ENCODE data around the gene TES.

Gene TES

GRCh38 chr7:116210345-116211005, at the start of gene TES:
Gene TES (plus strand): TSS chr7:116210539. CDS start chr7:116210708, 169 bp downstream.
- peak within 1 kb of the TSS; percentile 16 for H3K9ac ChIP-seq (ENCODE audit: low read depth, low read length)
- no peaks in the 10 kb centered on the region for H3K4me1 ChIP-seq (ENCODE audit: control insufficient read depth, insufficient read depth, low read length)
- no peaks in the 10 kb centered on the region for H3K9me3 ChIP-seq (ENCODE audit: control insufficient read depth, insufficient read depth, low read length)
- peak within 1 kb of the TSS; percentile 62 for H3K4me3 ChIP-seq (ENCODE audit: low read depth, low read length)
- H3K36me3 ChIP-seq (ENCODE audit: control insufficient read depth, insufficient read depth, low read length) = no peaks in the 10 kb centered on the region
- peaks cover 19% of the 10 kb centered on the region for H3K27me3 ChIP-seq (ENCODE audit: control insufficient read depth, insufficient read depth, low read length)

GRCh38 chr7:116161728-116162127, 48.6 kb upstream of the TES start:
- no peak overlapping the region for H3K9ac ChIP-seq (ENCODE audit: low read depth, low read length)
- H3K4me1 ChIP-seq (ENCODE audit: control insufficient read depth, insufficient read depth, low read length) = peaks cover 3% of the 10 kb centered on the region
- no peaks in the 10 kb centered on the region for H3K27me3 ChIP-seq (ENCODE audit: control insufficient read depth, insufficient read depth, low read length)
- no peaks in the 10 kb centered on the region for H3K36me3 ChIP-seq (ENCODE audit: control insufficient read depth, insufficient read depth, low read length)
- no peak overlapping the region for H3K4me3 ChIP-seq (ENCODE audit: low read depth, low read length)
- H3K9me3 ChIP-seq (ENCODE audit: control insufficient read depth, insufficient read depth, low read length) = no peaks in the 10 kb centered on the region

GRCh38 chr7:116162254-116162653, 48.1 kb upstream of the TES start:
- peaks cover 3% of the 10 kb centered on the region for H3K4me1 ChIP-seq (ENCODE audit: control insufficient read depth, insufficient read depth, low read length)
- no peaks in the 10 kb centered on the region for H3K36me3 ChIP-seq (ENCODE audit: control insufficient read depth, insufficient read depth, low read length)
- H3K9me3 ChIP-seq (ENCODE audit: control insufficient read depth, insufficient read depth, low read length) = no peaks in the 10 kb centered on the region
- no peaks in the 10 kb centered on the region for H3K27me3 ChIP-seq (ENCODE audit: control insufficient read depth, insufficient read depth, low read length)
- no peak overlapping the region for H3K9ac ChIP-seq (ENCODE audit: low read depth, low read length)
- H3K4me3 ChIP-seq (ENCODE audit: low read depth, low read length) = no peak overlapping the region

DNA sequence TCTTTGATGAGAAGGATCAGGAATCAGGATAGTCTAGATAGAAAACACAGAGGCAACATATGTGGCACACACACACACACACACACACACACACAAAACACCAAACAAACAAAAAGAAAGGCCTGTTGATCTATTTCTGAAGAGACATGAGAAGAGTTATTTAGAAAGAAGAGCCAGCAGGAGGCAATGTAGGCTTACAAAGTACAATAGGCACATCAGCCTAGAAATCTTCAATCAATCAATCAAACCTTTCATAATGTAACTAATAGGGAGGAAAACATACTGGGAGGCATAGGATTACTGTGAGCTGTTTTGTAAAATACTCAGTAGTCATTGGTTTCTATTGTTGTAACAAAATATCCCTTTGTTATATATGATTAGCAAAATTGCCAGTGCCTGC, 47.3 kb upstream of the TES start:
- H3K36me3 ChIP-seq (ENCODE audit: control insufficient read depth, insufficient read depth, low read length) = no peaks in the 10 kb centered on the region
- H3K4me1 ChIP-seq (ENCODE audit: control insufficient read depth, insufficient read depth, low read length) = peaks cover 3% of the 10 kb centered on the region
- H3K4me3 ChIP-seq (ENCODE audit: low read depth, low read length) = no peak overlapping the region
- no peak overlapping the region for H3K9ac ChIP-seq (ENCODE audit: low read depth, low read length)
- no peaks in the 10 kb centered on the region for H3K27me3 ChIP-seq (ENCODE audit: control insufficient read depth, insufficient read depth, low read length)
- H3K9me3 ChIP-seq (ENCODE audit: control insufficient read depth, insufficient read depth, low read length) = no peaks in the 10 kb centered on the region

DNA sequence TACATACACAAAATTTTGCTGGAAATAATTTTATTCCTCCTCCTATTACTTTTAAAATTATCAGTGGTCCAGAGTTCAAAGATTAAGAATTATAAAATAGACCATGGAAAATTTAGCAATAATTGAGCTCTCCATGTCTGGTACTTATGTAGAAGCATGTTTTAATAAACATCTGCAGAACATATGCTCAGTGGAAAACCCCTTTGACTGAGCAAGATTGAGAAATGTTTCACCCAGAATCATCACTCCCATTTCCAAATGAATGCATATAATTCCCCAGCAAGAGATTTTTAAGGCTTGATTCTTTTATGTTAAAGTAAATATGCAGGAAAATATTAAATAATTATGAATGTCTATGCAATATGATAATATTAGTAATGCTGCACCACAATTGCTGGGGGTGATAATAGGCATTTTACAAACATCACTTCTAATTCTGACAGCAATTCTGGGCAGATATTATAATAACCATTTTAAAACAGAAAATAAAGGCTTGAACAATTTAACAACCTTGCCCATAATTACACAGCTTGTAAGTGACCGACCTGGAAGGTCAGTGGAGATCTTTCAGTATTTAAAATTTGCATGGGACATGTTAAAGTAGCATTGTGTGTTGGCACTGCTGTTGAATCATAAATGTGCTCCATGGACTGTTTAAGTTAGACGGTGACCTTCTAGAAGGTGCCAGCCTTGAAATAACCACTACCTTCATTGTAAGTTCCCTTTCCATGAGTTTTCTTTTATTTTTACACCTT, 45.6 kb upstream of the TES start:
- H3K27me3 ChIP-seq (ENCODE audit: control insufficient read depth, insufficient read depth, low read length) = no peaks in the 10 kb centered on the region
- no peak overlapping the region for H3K9ac ChIP-seq (ENCODE audit: low read depth, low read length)
- no peaks in the 10 kb centered on the region for H3K9me3 ChIP-seq (ENCODE audit: control insufficient read depth, insufficient read depth, low read length)
- H3K36me3 ChIP-seq (ENCODE audit: control insufficient read depth, insufficient read depth, low read length) = no peaks in the 10 kb centered on the region
- H3K4me3 ChIP-seq (ENCODE audit: low read depth, low read length) = no peak overlapping the region
- peaks cover 3% of the 10 kb centered on the region for H3K4me1 ChIP-seq (ENCODE audit: control insufficient read depth, insufficient read depth, low read length)

DNA sequence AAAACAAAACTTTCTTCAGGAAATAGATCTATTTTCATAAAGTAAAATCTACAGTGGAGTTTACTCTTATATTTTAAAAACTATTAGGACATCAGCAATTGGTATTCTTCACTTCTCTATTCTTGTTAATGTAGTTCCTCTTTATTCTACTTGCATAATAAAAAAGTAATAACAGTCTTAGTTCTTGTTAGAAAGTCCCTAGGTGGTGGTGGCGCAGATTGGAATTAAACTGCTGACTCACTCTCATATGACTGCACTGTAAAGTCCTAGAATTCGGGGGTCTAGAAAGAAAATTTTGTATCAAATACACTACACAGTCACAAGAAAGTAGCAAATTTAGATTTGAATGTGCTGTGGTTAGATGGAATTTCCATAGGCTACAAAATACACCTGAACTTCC, 44.6 kb upstream of the TES start:
- Histone ChIP-seq H3K4me1 (ENCODE audit: control insufficient read depth, insufficient read depth, low read length) (peaks cover 3% of the 10 kb centered on the region), H3K27me3 (ENCODE audit: control insufficient read depth, insufficient read depth, low read length) (no peaks in the 10 kb centered on the region), H3K9me3 (ENCODE audit: control insufficient read depth, insufficient read depth, low read length) (no peaks in the 10 kb centered on the region), H3K9ac (ENCODE audit: low read depth, low read length) (no peak overlapping the region), H3K4me3 (ENCODE audit: low read depth, low read length) (no peak overlapping the region), H3K36me3 (ENCODE audit: control insufficient read depth, insufficient read depth, low read length) (no peaks in the 10 kb centered on the region)

GRCh38 chr7:116166156-116166555, 44.2 kb upstream of the TES start:
- Histone ChIP-seq H3K4me1 (ENCODE audit: control insufficient read depth, insufficient read depth, low read length) (peaks cover 3% of the 10 kb centered on the region), H3K36me3 (ENCODE audit: control insufficient read depth, insufficient read depth, low read length) (no peaks in the 10 kb centered on the region), H3K9ac (ENCODE audit: low read depth, low read length) (no peak overlapping the region), H3K9me3 (ENCODE audit: control insufficient read depth, insufficient read depth, low read length) (no peaks in the 10 kb centered on the region), H3K27me3 (ENCODE audit: control insufficient read depth, insufficient read depth, low read length) (no peaks in the 10 kb centered on the region), H3K4me3 (ENCODE audit: low read depth, low read length) (no peak overlapping the region)

- no peaks in the 10 kb centered on the region for H3K9me3 ChIP-seq (ENCODE audit: control insufficient read depth, insufficient read depth, low read length)
- no peaks in the 10 kb centered on the region for H3K4me1 ChIP-seq (ENCODE audit: control insufficient read depth, insufficient read depth, low read length)
- H3K9ac ChIP-seq (ENCODE audit: low read depth, low read length) = no peak overlapping the region
- no peak overlapping the region for H3K4me3 ChIP-seq (ENCODE audit: low read depth, low read length)
- H3K36me3 ChIP-seq (ENCODE audit: control insufficient read depth, insufficient read depth, low read length) = no peaks in the 10 kb centered on the region
- H3K27me3 ChIP-seq (ENCODE audit: control insufficient read depth, insufficient read depth, low read length) = peaks cover 3% of the 10 kb centered on the region
Observed at GRCh38 chr7:116167177-116167576, 43.2 kb upstream of the TES start.

GRCh38 chr7:116169060-116169459, 41.3 kb upstream of the TES start:
- Histone ChIP-seq H3K9ac (ENCODE audit: low read depth, low read length) (no peak overlapping the region), H3K4me3 (ENCODE audit: low read depth, low read length) (no peak overlapping the region), H3K4me1 (ENCODE audit: control insufficient read depth, insufficient read depth, low read length) (peaks cover 2% of the 10 kb centered on the region), H3K27me3 (ENCODE audit: control insufficient read depth, insufficient read depth, low read length) (peaks cover 3% of the 10 kb centered on the region), H3K36me3 (ENCODE audit: control insufficient read depth, insufficient read depth, low read length) (no peaks in the 10 kb centered on the region), H3K9me3 (ENCODE audit: control insufficient read depth, insufficient read depth, low read length) (no peaks in the 10 kb centered on the region)

GRCh38 chr7:116170180-116170579, 40.2 kb upstream of the TES start:
- Histone ChIP-seq H3K4me3 (ENCODE audit: low read depth, low read length) (no peak overlapping the region), H3K9ac (ENCODE audit: low read depth, low read length) (no peak overlapping the region), H3K4me1 (ENCODE audit: control insufficient read depth, insufficient read depth, low read length) (peaks cover 2% of the 10 kb centered on the region), H3K9me3 (ENCODE audit: control insufficient read depth, insufficient read depth, low read length) (no peaks in the 10 kb centered on the region), H3K27me3 (ENCODE audit: control insufficient read depth, insufficient read depth, low read length) (peaks cover 3% of the 10 kb centered on the region), H3K36me3 (ENCODE audit: control insufficient read depth, insufficient read depth, low read length) (no peaks in the 10 kb centered on the region)

- H3K9ac ChIP-seq (ENCODE audit: low read depth, low read length) = no peak overlapping the region
- no peaks in the 10 kb centered on the region for H3K9me3 ChIP-seq (ENCODE audit: control insufficient read depth, insufficient read depth, low read length)
- peaks cover 2% of the 10 kb centered on the region for H3K4me1 ChIP-seq (ENCODE audit: control insufficient read depth, insufficient read depth, low read length)
- H3K4me3 ChIP-seq (ENCODE audit: low read depth, low read length) = no peak overlapping the region
- peaks cover 3% of the 10 kb centered on the region for H3K27me3 ChIP-seq (ENCODE audit: control insufficient read depth, insufficient read depth, low read length)
- no peaks in the 10 kb centered on the region for H3K36me3 ChIP-seq (ENCODE audit: control insufficient read depth, insufficient read depth, low read length)
Observed at GRCh38 chr7:116171094-116171493, 39.2 kb upstream of the TES start.

DNA sequence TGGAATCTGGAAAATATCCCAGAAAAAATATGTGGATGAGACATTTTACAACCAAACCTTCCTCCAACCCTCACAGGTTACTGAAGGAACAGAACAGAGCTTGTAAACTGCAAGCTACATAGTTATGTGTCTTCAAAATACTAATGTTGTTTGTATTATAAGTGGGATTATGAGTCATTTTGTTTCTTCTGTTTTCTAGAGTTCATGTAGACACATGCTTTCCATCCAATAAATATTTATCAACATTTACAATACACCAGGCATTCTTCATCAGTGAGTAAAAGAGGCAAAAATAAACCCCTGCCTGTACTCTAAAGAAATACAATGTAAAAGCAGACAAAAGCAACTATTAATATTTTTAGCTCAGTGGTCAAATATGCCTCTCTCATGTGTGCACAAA, 38.0 kb upstream of the TES start:
- H3K36me3 ChIP-seq (ENCODE audit: control insufficient read depth, insufficient read depth, low read length) = no peaks in the 10 kb centered on the region
- peaks cover 2% of the 10 kb centered on the region for H3K4me1 ChIP-seq (ENCODE audit: control insufficient read depth, insufficient read depth, low read length)
- peaks cover 3% of the 10 kb centered on the region for H3K27me3 ChIP-seq (ENCODE audit: control insufficient read depth, insufficient read depth, low read length)
- no peak overlapping the region for H3K9ac ChIP-seq (ENCODE audit: low read depth, low read length)
- no peaks in the 10 kb centered on the region for H3K9me3 ChIP-seq (ENCODE audit: control insufficient read depth, insufficient read depth, low read length)
- no peak overlapping the region for H3K4me3 ChIP-seq (ENCODE audit: low read depth, low read length)

Measured in iPS-15b (cell line).